HCEC 1CT (cell line): Measurements from ENCODE around the gene PRR14L.
A peak's percentile ranks its signal among the peaks of the same experiment; 100 is the strongest.
"Not testable (repeated sequence)": the region's sequence is repeated elsewhere in the genome, so short reads cannot be mapped to it uniquely, and the experiment has no call there.

ENCODE experiments used
- DNase-seq: peaks from one replicate; pipeline ENCODE4 v3.0.0-alpha.2; 2017

The PRR14L gene

GRCh38 chr22:31681349-31682345 is 68.3 kb downstream of the PRR14L start:
- DNase-seq, result peak; percentile 26

DNA sequence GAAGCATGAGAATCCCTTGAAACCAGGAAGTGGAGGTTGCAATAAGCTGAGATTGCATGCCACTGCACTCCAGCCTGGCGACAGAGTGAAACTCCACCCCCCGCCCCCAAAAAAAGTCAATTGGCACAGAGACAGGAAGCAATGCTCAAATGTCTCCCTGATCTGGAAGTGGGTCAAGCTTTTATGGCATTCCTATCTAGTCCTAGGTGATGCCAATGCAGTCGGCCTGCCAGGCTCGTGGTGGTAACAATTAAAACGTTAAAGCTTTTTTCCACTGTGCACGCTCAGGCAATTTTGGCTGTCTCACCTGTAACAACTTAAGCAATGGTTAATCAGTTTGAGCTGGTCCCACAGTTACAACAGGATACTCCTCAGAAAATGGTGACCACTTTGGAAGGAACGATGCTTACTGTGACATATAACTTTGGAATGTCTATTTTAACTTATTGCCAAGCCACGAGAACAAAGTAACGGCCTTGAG is 69.0 kb downstream of the PRR14L start:
- DNase-seq, result peak; percentile 76

DNA sequence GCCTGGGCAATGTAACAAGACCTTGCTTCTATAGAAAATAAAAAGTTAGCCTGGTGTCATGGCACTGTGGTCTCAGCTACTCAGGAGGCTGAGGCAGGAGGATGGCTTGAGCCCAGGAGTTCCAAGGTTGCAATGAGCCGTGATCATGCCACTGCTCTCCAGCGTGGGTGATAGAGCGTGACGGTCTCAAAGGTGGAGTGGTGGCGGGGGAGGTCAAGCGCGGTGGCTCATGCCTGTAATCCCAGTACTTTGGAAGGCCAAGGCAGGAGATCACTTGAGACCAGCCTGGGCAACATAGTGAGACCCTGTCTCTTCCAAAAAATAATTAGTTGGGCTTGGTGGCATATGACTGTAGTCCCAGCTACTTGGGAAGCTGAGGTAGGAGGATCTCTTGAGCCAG is 71.2 kb downstream of the PRR14L start:
- no peak for DNase-seq

DNA sequence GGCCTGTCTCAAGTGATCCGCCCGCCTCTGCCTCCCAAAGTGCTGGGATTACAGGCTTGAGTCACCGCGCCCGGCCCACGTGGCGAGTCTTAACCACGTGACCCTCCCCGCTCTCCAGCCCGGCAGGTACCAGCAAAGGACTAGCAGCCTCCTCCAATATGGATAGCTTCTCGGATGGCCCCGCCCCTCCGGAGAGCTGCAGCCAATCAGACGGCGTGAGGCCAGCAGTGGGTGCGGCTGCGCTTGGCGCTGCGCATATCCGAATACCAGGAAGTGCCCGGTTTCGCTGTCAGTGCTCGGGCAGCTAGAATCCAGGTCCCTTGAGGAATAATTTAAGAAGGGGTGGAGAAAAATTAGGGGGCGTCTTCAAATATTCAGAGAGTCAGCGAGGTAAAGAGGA is 73.2 kb downstream of the PRR14L start:
- no peak for DNase-seq

DNA sequence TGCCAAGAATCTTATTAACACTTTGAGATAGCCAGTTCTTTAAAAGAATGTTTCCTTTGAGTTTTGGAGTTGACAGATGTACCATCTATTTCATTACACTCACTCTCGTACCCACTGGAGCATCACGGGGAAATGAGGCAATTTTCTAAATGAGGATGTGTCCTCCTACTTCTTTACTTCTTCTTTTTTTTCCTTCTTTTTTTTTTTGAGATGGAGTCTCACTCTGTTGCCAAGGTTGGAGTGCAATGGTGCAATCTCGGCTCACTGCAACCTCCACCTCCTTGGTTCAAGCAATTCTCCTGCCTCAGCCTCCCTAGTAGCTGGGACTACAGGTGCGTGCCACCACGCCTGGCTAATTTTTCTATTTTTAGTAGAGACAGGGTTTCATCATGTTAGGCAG is 75.7 kb downstream of the PRR14L start:
- DNase-seq, result not testable (repeated sequence)

DNA sequence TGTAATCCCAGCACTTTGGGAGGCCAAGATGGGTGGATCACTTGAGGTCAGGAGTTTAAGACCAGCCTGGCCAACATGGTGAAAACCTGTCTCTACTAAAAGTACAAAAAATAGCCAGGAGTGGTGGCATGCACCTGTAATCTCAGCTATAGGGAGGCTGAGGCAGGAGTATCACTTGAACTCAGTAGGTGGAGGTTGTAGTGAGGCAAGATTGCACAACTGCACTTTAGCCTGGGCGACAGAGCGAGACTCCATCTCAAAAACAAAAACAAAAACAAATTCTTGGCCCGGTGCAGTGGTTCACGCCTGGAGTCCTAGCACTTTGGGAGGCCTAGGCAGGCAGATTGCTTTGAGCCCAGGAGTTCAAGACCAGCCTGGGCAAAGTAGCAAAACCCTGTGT is 81.1 kb downstream of the PRR14L start:
- not testable (repeated sequence) for DNase-seq

DNA sequence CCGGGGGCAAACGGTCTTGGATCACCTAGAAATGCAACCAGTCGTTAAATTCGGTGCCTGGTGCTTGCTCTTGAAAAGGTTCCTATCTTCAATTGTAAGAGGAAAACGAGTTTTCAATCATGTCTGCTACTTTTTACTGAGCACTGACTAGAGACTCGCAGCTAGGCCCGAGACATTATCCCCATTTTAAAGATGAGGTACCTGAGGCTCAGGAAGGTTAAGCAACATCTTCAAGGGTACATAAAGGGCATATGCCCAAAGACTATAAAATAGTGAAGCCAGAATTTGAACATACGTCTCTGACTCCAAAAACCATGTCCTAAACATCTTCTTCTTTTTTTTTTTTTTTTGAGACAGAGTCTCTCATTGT is 87.3 kb downstream of the PRR14L start:
- DNase-seq, result no peak

DNA sequence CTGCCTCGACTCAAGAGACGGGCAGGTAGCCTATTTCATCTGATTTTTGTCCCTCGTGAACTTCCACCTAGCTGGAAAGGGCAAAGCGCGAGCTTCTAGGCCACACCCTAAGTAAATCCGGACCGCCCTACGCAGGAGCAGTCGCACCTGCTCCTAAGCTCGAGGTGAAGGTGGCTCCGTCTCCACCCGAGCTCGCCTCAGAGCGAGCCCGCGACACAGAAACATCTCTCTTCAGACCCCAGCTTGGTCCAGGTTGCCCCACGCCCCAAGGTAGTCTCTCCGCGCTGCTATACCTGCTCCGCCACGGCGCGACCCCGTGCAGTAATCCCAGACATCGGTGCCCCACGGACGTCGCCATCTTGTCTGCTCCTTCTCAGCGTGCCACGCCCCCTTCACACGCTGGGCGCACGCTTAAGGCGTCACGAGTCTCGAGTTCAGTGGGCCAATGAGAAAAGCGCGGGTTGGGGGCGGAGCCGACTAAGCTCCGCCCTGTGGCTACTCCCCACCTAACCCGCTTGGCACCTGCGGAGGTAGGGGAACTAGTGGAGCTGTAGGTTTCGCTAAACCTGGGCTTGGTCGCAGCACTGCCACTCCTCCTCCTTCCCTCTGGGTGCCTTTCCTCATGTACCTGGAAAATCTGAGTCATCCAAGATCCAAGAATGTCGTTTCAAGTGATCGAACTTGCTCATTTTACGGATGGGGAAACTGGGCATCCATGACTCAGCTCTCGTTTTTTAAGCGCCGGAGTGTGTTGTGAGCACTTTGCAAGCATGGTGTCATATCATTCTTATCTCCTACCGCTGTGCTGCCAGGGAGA is 87.9 kb downstream of the PRR14L start, which contains the start of gene PISD:
PISD (minus strand) TSS at position 365 of the 817 bp plus-strand sequence; CDS start at position 358, 7 bp downstream.
- peak; percentile 87 for DNase-seq

DNA sequence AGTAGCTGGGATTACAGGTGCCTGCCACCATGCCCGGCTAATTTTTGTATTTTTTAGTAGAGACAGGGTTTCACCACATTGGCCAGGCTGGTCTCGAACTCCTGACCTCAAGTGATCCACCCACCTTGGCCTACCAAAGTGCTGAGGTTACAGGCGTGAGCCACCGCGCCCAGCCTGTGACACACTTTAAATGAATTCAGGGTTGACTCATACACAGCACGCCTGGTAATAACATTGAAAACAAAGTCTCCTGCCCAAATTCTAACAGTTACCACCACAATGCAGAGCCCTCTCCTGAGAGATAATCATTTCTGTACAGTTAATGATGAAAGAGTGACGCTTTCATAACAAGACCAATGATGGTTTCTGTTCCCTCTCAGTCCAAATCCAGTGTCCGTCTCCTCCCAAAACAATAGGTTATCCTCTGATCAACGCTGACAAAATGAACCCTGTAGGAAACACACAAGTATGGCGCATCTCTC is 89.0 kb downstream of the PRR14L start:
- peak; percentile 80 for DNase-seq

DNA sequence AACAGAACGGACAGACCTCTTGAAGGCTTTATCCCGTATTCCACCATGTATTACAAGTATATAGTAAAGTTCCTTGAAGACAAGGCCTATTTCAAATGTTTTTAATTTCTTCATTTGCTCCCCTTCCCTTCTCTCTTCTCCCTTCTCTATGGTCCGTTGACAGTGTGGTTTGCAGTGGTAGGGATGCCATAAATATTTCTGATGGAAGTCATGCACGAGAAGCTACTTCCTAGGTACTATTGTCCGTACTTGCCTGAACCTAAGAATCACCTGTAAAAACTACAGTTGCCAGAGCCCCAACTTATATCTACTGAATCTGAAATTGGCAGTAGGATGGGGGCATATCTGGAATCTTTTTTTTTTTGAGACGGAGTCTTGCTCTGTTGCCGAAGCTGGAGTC is 90.7 kb downstream of the PRR14L start:
- DNase-seq, result no peak

DNA sequence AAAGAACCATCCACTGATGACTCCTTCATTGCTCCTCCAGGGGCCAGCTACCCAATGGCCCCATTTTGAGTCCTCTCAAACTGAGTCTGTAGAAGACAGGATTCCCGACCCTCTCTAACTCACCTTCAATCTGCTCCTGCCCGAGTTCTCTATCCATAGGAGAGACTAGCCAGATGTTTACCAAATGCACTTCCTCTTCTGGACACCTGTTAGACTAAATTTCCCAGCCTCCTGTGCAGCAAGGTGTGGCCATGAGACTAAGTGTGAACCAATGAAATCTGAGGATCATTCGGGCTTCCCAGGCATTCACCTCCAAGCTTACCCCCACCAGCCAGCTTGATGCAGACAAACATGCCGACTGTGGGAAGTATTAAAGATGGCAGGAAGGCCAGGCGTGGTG is 95.5 kb downstream of the PRR14L start:
- DNase-seq, result no peak

DNA sequence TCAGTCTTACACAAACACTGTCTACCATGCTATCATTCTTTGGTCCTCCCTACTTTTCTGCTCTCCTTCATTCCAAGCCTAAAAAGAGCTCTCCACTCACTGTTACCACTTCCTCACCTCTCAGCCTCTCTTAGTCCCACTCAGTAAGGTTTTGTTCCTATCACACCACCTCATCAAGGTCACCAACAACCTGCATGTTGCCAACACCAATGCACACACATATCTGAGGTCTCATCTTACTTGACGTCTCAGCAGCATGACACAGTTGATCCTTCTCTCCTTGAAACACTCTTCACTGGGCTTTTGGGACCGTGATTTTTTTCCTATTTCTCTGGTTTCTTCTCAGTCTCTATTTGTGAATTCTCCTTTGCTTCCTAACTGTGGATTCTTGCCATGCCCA is 96.0 kb downstream of the PRR14L start:
- no peak for DNase-seq

DNA sequence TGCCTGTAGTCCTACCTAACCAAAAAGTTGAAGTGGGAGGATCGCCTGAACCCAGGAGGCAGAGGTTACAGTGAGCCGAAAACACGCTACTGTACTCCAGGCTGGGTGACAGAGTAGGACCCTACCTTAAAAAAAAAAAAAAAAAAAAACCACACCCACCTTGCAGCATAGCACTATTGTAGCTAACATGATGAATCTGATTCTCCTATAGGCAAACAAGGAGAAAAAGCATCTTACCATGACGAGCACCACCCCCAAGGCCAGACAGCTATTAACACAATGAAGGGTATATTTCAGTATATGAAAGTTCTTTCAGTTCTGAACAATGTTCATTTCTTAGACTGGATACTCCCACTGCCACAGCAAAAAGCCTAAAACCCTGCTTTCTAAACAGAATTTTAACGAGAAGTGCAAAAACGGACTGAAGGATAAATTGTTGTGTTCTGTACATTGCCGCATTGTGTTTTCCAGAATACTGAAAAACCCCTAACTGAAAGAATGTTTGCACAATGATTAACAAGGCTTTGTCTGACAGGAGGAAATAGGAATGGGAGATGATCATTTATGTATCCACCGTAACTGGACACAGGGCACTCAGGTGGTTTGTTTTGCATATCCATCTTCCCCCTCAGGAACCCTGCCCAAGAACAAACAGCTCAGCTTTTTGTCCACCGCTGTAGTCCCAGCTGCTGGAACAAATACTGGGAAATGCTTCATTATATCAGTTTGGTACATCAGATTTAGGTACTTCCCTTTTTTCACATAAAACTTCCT is 96.8 kb downstream of the PRR14L start:
- DNase-seq, result no peak

DNA sequence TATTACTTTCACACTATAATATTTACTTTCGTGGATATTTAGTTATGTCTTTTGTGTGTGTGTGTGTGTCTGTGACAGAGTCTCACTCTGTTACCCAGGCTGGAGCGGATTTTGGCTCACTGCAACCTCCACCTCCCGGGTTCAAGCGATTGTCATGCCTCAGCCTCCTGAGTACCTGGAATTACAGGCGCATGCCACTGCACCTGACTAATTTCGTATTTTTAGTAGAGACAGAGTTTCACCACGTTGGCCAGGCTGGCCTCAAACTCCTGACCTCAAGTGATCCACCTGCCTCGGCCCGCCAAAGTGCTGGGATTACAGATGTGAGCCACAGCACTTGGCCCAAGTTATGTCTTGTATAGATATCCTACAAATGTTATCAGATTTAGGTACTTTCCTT is 97.8 kb downstream of the PRR14L start:
- no peak for DNase-seq

DNA sequence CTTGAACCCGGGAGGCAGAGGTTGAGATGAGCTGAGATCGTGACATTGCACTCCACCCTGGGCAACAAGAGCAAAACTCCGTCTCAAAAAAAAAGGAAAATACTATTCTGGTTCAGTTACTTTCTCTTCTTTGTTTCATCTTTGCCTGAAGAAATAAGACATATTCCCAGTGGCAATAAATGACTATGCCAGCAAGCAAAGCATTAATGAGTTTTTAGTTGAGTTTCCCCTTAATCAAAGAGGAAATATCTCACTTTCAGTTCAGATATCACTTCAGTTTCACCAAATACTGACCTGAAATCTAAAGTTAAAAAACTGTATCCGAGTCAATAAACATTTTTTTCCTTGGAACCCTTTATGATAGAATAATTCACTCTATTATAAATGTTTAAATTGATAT is 98.3 kb downstream of the PRR14L start:
- no peak for DNase-seq

- DNase-seq, result peak; percentile 75
These were observed 99.5 kb downstream of the PRR14L start for GRCh38 chr22:31650391-31650790.

DNA sequence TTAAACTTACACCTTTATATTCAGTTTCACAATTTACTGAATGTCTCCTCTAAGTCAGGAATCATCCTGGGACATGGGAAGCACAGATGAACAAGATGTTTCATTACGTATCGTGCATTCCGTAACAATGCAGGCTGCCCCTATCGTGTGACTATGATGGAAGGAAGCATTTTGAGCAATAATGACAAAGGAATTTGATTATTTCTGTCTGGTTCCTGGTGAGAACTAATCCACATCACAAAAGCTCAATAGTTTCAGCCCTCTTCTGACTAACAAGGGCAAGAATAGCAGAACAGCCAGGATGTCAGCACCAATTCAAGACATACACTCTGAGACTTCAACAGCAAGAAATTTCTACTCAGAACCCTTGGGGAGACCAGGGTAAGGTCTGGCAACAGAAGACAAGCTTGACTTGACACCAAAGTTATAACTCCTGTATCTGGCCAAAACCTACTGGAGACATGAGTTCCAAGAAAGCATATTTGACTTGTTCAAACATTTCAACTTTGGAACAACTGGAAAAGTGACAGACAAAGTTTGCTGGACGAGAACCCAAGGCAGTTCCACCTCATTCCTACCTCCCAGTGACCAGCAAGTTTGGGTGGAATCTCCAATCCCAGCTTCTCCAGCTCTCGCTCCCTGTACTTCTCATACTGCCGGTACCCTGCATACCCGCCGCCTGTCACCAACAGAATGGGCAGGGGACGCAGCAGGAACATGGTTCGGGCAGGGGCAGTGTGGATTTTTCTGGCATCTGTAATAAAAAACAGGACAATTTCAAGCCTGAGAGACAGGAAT is 102.2 kb downstream of the PRR14L start:
- DNase-seq, result peak; percentile 77

GRCh38 chr22:31647066-31647465 is 102.9 kb downstream of the PRR14L start:
- no peak for DNase-seq

DNA sequence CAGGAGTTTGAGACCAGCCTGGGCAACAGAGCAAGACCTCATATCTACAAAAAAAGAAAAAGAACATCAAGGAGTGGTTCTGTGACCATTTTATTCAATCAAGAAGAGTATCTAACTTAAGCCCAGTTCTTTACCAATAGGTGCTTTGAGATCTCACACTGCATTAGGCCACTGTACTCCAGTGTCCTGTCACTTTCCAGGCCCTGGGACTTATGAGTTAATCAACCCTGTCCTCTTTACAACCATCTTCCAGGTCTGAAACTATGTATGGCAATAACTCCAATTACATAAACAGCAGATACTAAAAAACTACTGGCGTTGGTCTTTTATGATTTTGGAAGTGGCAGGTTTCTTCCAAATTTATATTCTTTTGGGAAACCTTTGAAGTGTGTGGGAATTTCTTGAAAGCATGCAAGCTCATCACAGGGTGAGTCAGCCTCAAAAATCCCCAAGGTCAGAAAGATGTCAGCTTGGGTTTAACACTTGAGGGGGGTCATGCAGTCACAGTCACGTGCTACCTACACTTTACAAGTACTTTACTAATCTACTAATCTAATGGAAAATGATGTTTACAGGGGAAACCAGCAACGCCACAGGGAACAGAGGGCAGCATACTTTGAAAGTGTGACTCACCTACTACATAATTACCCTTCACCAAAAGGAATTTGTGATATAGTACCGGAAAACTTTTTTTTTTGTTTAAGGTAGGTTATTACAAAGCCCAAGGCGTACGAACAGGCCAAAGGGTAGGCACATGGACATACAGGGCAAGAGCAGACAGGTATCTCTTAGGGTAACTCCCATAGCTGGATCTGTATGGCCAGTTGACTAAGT is 103.5 kb downstream of the PRR14L start:
- peak; percentile 93 for DNase-seq

- no peak for DNase-seq
These were observed 110.4 kb downstream of the PRR14L start for GRCh38 chr22:31639436-31640039.
